Measurements from ENCODE around the gene DIS3.

DNA sequence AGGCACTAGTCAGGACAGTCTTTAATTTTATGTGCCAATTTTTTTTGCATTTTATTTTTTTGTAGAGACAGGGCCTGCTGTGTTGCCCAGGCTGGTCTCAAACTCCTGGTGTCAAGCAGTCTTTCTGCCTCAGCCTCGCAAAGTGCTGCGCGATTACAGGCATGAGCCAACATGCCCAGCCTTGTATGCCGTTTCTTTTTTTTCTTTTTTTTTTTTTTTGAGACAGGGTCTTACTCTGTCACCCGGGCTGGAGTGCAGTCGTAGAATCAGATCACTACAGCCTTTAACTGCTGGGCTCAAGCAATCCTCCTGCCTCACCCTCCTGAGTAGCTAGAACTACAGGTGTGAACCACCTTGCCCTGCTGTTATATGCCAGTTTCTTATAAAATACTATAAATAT, 27.6 kb downstream of the DIS3 start:
- TF ChIP-seq POLR2AphosphoS5 (IDR thresholded peaks at IDR 0.05): no peak
- TF ChIP-seq POLR2A (IDR thresholded peaks at IDR 0.05): no peak
